Activated naive CD4-positive, alpha-beta T cell treated with anti-CD3 and anti-CD28 coated beads for 36 hours (primary cell): ENCODE measurements around the gene CORO2B. TPM values are rescaled to one million over a fixed set of nuclear protein-coding genes. Genes with fewer than 3 reads are reported as not detected.

Experiments used
- CTCF ChIA-PET: fragments of 350-600 bp; sonication (Branson Sonifier 250); formaldehyde crosslinking; loops from one replicate; lab custom pipeline; 2021; ENCODE audit warnings: antibody characterized with exemption; lab: Charles Lee
- DNase-seq: peaks from one replicate; pipeline ENCODE4 v3.0.0-alpha.2; 2020
- H3K27ac Mint-ChIP-seq: one replicate; pipeline ENCODE4 v1.8.0; 2021; ENCODE audit warnings: mild to moderate bottlenecking, mixed read lengths
- H3K27me3 Mint-ChIP-seq: one replicate; pipeline ENCODE4 v1.8.0; 2021; ENCODE audit warnings: low read depth, mixed read lengths
- H3K36me3 Mint-ChIP-seq: one replicate; pipeline ENCODE4 v1.8.0; 2021; ENCODE audit warnings: low read depth, mixed read lengths
- H3K4me1 Mint-ChIP-seq: one replicate; pipeline ENCODE4 v1.8.0; 2021; ENCODE audit warnings: low read depth, mixed read lengths
- H3K4me3 Mint-ChIP-seq: one replicate; pipeline ENCODE4 v1.8.0; 2021; ENCODE audit warnings: mild to moderate bottlenecking, moderate library complexity, mixed read lengths
- H3K9me3 Mint-ChIP-seq: one replicate; pipeline ENCODE4 v1.8.0; 2021; ENCODE audit warnings: mixed read lengths
- intact Hi-C: fragments of 100-400 bp; cut with micrococcal nuclease; formaldehyde crosslinking; loops from one replicate; pipeline ENCODE4 v1.15.1; 2023
- total RNA-seq, 2 experiments: library from RNA; stranded (reverse); gene quantifications; one replicate each; pipeline ENCODE4 v1.2.3, GENCODE V29; 2021

The CORO2B gene
- total RNA-seq, 2 experiments from 2014 or later, result not detected

DNA sequence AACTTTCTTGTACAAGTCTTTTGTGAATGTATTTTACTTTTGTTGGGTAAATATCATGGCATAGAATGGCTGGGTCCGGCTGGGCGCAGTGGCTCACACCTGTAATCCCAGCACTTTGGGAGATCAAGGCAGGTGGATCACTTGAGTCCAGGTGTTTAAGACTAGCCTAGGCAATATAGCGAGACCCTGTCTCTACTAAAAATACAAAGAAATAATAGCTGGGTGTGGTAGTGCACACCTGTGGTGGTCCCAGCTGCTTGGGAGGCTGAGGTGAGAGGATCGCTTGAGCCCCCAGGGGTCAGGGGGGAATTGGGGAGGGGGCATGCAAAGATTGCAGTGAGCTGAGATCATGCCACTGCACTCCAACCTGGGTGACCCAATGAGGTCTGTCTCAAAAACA, 189.0 kb downstream of the CORO2B start:
- DNase-seq, result no peak
- Mint-ChIP-seq H3K4me3 (no peak overlapping the region), H3K9me3 (no peaks in the 10 kb centered on the region), H3K27me3 (peaks cover 9% of the 10 kb centered on the region), H3K27ac (no peak overlapping the region), H3K36me3 (no peaks in the 10 kb centered on the region), H3K4me1 (no peaks in the 10 kb centered on the region)
- CTCF ChIA-PET, result interaction anchor here (0.6 kb wide), 1 partner anchor 706 kb away, joined by 4 read pairs; no protein-coding TSS in a partner anchor
- intact Hi-C loops, result no loop called here

DNA sequence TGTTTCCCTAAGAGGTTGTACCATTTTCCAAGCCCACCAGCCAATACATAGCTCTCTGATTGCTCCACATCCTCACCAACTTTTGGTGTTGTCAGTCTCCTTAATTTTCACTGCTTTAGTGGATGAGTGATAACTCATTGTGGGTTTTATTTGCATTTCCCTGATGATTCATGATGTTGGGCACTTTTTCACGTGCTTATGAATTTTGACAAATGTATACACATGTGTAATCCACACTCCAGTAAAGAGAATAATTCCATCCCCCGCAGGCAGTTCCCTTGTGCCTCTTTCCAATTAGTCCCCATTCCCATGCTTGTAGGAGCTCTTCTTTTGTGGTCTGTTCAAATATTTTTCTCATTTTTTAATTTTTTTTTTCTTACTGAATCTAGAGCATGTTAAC, 189.5 kb downstream of the CORO2B start:
- H3K27ac Mint-ChIP-seq, result no peak overlapping the region
- CTCF ChIA-PET, result interaction anchor here (0.6 kb wide), 1 partner anchor 705 kb away, joined by 4 read pairs; no protein-coding TSS in a partner anchor
- intact Hi-C loops, result no loop called here
- H3K4me3 Mint-ChIP-seq, result no peak overlapping the region
- peaks cover 5% of the 10 kb centered on the region for H3K27me3 Mint-ChIP-seq
- no peaks in the 10 kb centered on the region for H3K9me3 Mint-ChIP-seq
- H3K36me3 Mint-ChIP-seq, result no peaks in the 10 kb centered on the region
- no peak for DNase-seq
- no peaks in the 10 kb centered on the region for H3K4me1 Mint-ChIP-seq

DNA sequence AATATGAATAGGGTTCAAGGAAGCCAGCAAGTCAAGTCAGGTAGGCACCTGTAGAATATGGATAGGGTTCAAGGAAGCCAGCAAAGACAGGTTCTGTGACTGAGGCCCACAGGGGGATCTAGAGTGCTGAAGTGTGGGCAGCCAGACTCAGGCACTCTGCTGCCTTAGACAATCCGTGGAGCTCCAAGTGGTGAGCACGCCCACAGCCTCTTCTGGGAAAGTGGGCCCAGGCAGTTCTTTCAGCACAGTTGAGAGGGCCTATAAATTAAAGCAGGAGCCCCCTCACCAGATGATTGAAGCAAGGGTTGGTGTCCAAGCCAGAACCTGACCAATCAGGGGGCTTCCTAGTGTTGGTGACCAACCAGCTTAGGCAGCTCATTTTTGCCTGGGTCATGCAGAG, 190.9 kb downstream of the CORO2B start:
- CTCF ChIA-PET, result no interaction called here
- peaks cover 4% of the 10 kb centered on the region for H3K27me3 Mint-ChIP-seq

DNA sequence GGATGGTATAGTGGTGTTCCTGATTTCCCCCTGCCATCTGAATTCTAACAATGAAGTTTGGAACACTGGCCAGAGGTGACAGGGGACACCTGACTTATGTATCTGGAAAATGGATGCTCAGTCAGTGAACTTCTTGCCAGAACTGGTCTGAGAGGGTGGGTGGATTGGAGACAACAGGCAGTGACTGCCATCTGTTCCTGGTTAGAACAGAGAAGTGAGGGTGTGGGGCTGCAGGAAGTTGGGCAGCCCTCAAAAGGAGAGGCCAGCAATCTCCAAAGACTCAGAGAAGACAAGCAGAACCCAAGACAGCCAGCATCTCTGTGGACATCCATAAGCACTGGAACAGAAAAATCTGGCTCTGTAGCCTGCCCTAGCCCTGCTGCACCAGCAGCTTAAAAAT, 191.4 kb downstream of the CORO2B start:
- Mint-ChIP-seq H3K4me1 (peaks cover 2% of the 10 kb centered on the region), H3K27me3 (peaks cover 4% of the 10 kb centered on the region), H3K9me3 (peaks cover 7% of the 10 kb centered on the region), H3K27ac (no peak overlapping the region), H3K36me3 (no peaks in the 10 kb centered on the region), H3K4me3 (no peak overlapping the region)
- CTCF ChIA-PET, result interaction anchor here (0.6 kb wide), 1 partner anchor 14 kb away, joined by 3 read pairs; no protein-coding TSS in a partner anchor
- intact Hi-C loops, result no loop called here
- no peak for DNase-seq

More for the DNA sequence above, 190.9 kb downstream of the CORO2B start:
- no peak overlapping the region for H3K4me3 Mint-ChIP-seq
- H3K27ac Mint-ChIP-seq, result no peak overlapping the region
- no peaks in the 10 kb centered on the region for H3K36me3 Mint-ChIP-seq
- peaks cover 7% of the 10 kb centered on the region for H3K9me3 Mint-ChIP-seq
- intact Hi-C loops, result no loop called here
- peaks cover 2% of the 10 kb centered on the region for H3K4me1 Mint-ChIP-seq
- DNase-seq, result no peak

DNA sequence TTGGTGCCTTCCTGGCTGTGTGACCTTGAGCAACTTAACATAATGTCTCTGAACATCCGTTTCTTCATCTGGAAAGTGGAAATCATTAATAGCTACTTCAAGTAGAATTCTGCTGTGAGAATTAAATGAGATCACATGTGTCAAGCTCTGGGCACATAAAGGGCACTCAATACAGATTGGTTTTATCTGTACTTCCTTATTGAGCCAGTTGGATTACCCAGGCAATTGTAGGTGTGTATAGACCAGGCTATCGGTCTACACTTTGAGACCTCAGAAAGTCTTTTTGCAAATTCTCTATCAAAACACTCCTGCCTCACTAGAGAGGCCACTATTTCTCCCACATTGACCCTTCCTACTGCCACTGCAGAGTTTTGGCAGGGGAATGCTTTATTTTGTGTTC, 194.2 kb downstream of the CORO2B start:
- peaks cover 7% of the 10 kb centered on the region for H3K9me3 Mint-ChIP-seq
- H3K4me3 Mint-ChIP-seq, result no peak overlapping the region
- intact Hi-C loops, result no loop called here
- CTCF ChIA-PET, result no interaction called here
- no peak for DNase-seq
- H3K36me3 Mint-ChIP-seq, result peaks cover 2% of the 10 kb centered on the region
- peaks cover 3% of the 10 kb centered on the region for H3K27me3 Mint-ChIP-seq
- peaks cover 2% of the 10 kb centered on the region for H3K4me1 Mint-ChIP-seq
- H3K27ac Mint-ChIP-seq, result no peak overlapping the region

DNA sequence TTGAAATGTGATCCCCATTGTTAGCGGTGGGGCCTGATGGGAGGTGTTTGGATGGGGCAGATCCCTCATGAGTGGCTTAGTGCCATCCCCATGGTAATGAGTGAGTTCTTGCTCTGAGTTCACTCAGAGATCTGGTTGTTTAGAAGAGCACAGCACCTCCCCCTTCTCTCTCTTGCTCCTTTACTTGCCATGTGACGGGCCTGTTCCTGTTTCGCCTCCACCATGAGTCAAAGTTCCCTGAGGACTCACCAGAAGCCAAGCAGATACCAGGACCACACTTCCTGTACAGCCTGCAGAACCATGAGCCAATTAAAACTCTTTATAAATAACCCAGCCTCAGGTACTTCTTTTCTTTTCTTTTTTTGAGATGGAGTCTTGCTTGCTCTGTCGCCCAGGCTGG, 195.3 kb downstream of the CORO2B start:
- H3K9me3 Mint-ChIP-seq, result peaks cover 7% of the 10 kb centered on the region
- peaks cover 4% of the 10 kb centered on the region for H3K36me3 Mint-ChIP-seq
- CTCF ChIA-PET, result interaction anchor here (2.0 kb wide), 1 partner anchor 11 kb away, joined by 6 read pairs; no protein-coding TSS in a partner anchor
- DNase-seq, result no peak
- no peak overlapping the region for H3K27ac Mint-ChIP-seq
- H3K4me1 Mint-ChIP-seq, result peaks cover 2% of the 10 kb centered on the region
- H3K4me3 Mint-ChIP-seq, result no peak overlapping the region
- peaks cover 3% of the 10 kb centered on the region for H3K27me3 Mint-ChIP-seq
- intact Hi-C loops, result no loop called here

DNA sequence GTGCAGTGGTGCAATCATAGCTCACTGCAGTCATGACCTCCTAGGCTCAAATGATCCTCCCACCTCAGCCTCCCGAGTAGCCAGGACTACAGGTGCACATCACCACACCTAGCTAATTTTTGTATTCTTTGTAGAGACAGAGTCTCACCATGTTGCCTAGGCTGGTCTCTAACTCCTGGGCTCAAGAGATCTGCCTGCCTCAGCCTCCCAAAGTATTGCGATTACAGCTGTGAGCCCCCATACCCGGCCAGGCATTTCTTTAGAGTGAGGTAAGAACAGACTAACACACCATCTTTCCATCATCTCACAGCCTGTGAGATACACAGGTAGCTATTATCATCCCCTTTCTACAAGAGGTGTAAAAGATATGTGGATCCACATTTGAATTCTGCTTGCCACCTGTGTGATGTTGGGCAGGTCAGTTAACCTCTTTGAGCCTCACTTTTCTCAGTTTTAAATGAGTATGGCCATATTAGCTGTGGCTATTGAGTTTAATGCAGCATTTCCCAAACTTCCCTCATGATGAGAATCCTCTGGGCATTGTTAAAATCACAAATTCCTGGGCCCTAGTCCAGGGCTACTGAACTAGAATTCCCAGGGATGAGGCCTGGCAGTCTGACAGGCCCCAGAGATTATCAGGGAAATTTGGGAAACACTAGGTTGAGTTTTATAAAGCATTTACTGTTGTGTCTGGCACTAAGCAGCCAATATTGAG, 195.9 kb downstream of the CORO2B start:
- Mint-ChIP-seq H3K4me1 (peaks cover 2% of the 10 kb centered on the region), H3K27ac (no peak overlapping the region), H3K9me3 (peaks cover 7% of the 10 kb centered on the region), H3K27me3 (no peaks in the 10 kb centered on the region), H3K36me3 (peaks cover 5% of the 10 kb centered on the region), H3K4me3 (no peak overlapping the region)
- CTCF ChIA-PET, result interaction anchor here (0.7 to 2.0 kb wide), 2 partner anchors 10 to 914 kb away, joined by 3 to 6 read pairs; no protein-coding TSS in a partner anchor
- intact Hi-C loops, result no loop called here
- no peak for DNase-seq

DNA sequence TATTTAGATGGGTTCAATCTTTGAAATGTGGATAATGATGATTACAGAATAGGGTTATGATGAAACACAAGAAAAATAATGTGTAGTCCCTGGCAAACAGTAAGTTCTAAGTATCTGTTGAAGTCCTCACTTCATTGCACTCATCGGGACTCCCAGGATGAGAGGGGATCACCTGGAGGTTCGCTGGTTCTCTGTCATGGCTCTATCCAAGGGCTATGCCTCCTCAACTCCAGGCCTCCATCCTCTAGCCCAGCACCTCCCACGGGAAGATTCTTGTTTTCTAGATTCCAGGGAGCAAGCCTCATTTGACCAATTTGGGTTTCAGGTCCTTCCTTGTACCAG, 196.4 kb downstream of the CORO2B start:
- Mint-ChIP-seq H3K4me1 (peaks cover 2% of the 10 kb centered on the region), H3K27me3 (no peaks in the 10 kb centered on the region), H3K36me3 (peaks cover 9% of the 10 kb centered on the region), H3K9me3 (peaks cover 7% of the 10 kb centered on the region), H3K4me3 (no peak overlapping the region), H3K27ac (no peak overlapping the region)
- intact Hi-C loops, result no loop called here
- CTCF ChIA-PET, result interaction anchor here (0.7 to 2.0 kb wide), 2 partner anchors 9 to 914 kb away, joined by 3 to 6 read pairs; no protein-coding TSS in a partner anchor
- DNase-seq, result no peak

DNA sequence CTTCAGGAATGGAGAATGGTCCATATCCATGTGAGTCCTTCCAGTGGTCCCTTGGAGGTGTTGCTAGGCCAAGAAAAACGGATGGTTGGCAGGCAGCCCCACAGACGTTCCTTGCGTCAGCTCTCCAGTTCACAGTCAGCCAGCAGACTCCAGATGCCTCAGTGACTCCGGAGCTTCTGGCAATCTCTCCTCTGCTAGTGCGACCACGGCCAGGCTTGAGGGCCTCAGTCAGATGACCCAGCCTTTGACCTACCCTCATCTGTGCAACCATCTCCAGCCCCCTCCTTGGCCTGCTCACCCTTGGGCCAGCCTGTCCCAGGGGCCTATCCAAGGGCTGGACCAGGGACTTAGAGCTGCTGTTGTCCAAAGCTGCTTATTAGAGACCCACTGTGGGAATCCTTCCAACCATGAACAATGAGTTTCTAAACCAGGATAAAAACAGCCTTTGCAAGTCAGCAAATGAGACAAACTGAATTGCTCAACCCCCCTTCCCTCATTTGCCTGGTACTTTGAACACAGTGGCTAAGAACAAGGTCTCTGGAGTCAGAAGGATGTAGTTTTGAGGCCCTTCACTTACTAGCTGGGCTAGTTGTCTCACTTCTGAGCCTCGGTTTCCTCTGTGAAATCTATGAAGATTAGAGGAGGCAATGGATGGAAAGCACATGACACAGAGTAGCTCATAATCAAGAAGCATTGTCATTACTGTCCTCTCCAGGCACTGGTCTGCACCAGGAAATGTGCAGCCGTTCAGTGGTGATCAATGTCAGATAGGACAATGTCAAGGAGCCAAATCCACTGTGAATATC, 197.1 kb downstream of the CORO2B start:
- CTCF ChIA-PET, result interaction anchor here (2.0 kb wide), 1 partner anchor 9 kb away, joined by 6 read pairs; no protein-coding TSS in a partner anchor

DNA sequence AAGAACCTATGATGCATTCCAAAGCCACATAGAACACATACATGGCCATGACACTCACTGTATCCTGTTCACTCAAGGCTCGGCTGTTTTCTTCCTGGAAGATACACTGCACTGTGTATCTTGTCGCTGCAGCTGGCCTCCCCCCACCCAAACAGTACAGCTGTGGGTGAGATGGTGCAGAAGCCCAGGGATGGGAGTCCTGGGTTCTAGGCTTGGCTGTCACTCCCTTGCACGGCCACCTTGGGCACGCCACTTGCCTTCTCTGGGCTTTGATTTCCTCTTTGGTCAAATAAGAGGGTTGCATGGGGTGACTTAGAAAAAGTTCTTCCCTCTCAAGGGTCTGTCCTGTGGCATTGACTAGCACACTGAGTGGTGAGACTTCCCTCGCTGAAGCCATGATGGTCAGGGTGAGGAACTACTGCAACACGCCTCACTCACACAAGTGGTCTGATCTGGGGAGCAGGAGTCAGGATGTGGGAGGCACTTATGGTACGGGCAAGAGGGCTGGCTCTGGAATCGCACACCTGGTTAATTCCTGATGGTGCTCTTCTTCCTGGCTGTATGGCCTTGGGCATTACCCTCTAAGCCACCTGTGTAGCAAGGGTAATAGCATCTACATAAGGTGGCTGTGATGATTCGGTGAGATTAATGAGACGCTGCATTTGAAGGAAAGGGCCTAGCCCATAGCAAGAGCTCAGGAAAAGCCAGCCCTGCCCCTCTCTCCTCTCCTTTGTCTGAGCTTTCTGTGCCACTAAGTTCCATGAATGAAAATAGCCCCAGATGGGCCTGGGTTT, 197.9 kb downstream of the CORO2B start:
- H3K36me3 Mint-ChIP-seq, result peaks cover 12% of the 10 kb centered on the region
- peaks cover 3% of the 10 kb centered on the region for H3K4me1 Mint-ChIP-seq
- peaks cover 7% of the 10 kb centered on the region for H3K9me3 Mint-ChIP-seq
- no peak overlapping the region for H3K4me3 Mint-ChIP-seq
- H3K27me3 Mint-ChIP-seq, result no peaks in the 10 kb centered on the region
- no peak overlapping the region for H3K27ac Mint-ChIP-seq
- no peak for DNase-seq
- CTCF ChIA-PET, result no interaction called here
- intact Hi-C loops, result no loop called here

More for the DNA sequence above, 197.1 kb downstream of the CORO2B start:
- peaks cover 2% of the 10 kb centered on the region for H3K4me1 Mint-ChIP-seq
- no peak for DNase-seq
- H3K27ac Mint-ChIP-seq, result no peak overlapping the region
- no peak overlapping the region for H3K4me3 Mint-ChIP-seq
- H3K27me3 Mint-ChIP-seq, result no peaks in the 10 kb centered on the region
- intact Hi-C loops, result no loop called here
- H3K9me3 Mint-ChIP-seq, result peaks cover 7% of the 10 kb centered on the region
- peaks cover 9% of the 10 kb centered on the region for H3K36me3 Mint-ChIP-seq
